Vagina (tissue), 2 donors: Measurements from ENCODE around the gene IMMP2L.

Source experiments
- POLR2AphosphoS5 ChIP-seq, 2 donors: sonication (generic); formaldehyde crosslinking; IDR thresholded peaks; one replicate each; pipeline ENCODE4 v1.9.0; 2017; ENCODE audit warnings: antibody characterized with exemption in 2 of 2, mild to moderate bottlenecking in 2 of 2, low read depth in 1 of 2; ENCODE audit not compliant: insufficient read depth in 1 of 2
- TF ChIP-seq, protein P1 (sequence below), 3 experiments: fragments of 450-650 bp in 2 of 3; fragments of 200-600 bp in 1 of 3; sonication (generic) in 1 of 3; IDR thresholded peaks; one replicate each; pipeline ENCODE4 v1.5.1; 2017 to 2019; ENCODE audit warnings: antibody characterized with exemption in 3 of 3, mild to moderate bottlenecking in 2 of 3, moderate library complexity in 2 of 3

DNA sequence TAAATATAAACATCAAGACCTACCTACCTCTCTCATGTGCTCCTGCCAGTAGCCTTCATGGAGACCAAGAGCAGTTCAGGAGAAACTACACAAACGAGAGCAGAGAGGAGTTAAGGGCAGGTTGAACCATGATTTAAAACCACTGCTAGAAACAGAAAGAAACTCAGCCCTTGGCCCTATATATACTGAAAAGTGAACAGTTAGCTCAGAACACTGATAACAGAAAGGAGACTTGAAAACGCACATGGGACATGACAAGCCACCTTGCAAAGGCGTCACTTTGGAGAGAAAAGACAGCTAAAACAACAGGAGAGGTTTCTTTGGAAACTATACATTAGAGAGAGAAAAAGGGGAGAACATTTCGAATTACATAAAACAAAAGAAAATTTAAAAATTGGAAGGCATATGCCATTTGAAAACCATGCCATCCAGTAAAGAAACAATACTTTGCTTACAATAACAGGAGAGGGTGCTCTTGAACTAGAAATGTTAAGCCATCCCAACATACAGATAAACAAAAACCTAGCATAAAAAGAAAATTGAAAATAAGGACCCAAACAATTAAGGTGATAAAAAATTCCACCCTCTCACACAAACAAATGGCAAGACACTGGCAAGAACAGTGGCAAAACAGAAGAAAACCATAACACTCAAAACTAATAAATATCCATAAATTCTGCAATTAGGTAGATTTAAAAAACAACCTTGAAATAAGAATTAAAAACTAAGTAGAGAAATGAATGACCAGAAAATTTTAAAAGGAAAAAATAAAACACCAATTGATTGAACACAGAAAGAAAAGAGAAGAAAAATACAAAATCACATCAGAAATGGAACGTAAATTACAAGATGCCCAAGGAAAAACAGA lies 232.7 kb downstream of the IMMP2L start:
- TF ChIP-seq, protein P1, sequence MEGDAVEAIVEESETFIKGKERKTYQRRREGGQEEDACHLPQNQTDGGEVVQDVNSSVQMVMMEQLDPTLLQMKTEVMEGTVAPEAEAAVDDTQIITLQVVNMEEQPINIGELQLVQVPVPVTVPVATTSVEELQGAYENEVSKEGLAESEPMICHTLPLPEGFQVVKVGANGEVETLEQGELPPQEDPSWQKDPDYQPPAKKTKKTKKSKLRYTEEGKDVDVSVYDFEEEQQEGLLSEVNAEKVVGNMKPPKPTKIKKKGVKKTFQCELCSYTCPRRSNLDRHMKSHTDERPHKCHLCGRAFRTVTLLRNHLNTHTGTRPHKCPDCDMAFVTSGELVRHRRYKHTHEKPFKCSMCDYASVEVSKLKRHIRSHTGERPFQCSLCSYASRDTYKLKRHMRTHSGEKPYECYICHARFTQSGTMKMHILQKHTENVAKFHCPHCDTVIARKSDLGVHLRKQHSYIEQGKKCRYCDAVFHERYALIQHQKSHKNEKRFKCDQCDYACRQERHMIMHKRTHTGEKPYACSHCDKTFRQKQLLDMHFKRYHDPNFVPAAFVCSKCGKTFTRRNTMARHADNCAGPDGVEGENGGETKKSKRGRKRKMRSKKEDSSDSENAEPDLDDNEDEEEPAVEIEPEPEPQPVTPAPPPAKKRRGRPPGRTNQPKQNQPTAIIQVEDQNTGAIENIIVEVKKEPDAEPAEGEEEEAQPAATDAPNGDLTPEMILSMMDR (IDR thresholded peaks at IDR 0.05), result no peak
- TF ChIP-seq POLR2AphosphoS5 (IDR thresholded peaks at IDR 0.05; ENCODE audit: insufficient read depth in 1 of 2, low read depth in 1 of 2), result no peak
